ENCODE measurements around the gene ABHD16A. TPM values are rescaled to one million over a fixed set of nuclear protein-coding genes. Genes with fewer than 3 reads are reported as not detected.

Gene ABHD16A
- total and polyA plus RNA-seq, 2 of the 13 experiments (the other 11 are each of a cell fraction or from before 2014, with no cell fraction given): 43.5 to 45.4 TPM

DNA sequence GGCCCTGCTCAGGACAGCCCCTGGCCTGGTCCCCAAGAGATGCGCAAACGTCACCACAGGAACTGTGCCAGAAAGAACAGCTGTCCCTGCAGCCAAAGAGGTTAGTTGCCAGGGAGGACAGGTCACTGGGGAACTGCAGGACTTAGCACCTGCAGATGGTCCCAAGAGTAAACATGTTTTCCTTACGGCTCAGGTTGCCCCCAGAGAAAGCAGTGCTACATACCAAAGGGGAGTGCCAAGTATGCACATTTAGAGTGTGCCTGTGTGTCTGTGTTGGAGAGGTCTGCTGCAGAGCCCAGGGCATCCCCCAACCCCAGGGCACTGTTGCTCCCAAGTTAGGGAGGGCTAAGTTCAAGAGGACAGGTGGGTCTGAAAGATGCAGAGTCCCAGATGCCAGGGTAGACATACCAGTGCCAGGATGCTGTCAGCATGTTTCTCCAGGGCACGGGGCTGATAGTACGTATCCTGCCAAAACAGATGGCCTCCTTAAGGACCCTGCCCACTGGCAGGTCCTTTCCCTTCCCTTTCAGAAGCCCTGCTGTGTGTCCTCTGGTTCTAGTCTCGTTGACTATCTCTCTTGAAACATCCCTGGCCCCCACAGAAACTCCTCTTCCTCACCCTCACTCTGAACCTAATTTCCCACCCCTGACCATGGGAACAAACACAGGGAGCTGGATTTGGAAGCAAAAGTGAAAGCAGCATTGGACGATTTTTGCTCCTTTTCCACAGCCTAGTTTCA lies 1.3 kb downstream of the ABHD16A start (continued):
- TF ChIP-seq REPIN1 (CRISPR knock-in tag; IDR thresholded peaks at IDR 0.05; ENCODE audit: borderline replicate concordance, low read depth): no peak
- peak; percentile 71; the same call in 1 of the 2 replicates for TF ChIP-seq NRL (CRISPR knock-in tag; IDR thresholded peaks at IDR 0.05; ENCODE audit: borderline replicate concordance)
- TF ChIP-seq, protein P1, sequence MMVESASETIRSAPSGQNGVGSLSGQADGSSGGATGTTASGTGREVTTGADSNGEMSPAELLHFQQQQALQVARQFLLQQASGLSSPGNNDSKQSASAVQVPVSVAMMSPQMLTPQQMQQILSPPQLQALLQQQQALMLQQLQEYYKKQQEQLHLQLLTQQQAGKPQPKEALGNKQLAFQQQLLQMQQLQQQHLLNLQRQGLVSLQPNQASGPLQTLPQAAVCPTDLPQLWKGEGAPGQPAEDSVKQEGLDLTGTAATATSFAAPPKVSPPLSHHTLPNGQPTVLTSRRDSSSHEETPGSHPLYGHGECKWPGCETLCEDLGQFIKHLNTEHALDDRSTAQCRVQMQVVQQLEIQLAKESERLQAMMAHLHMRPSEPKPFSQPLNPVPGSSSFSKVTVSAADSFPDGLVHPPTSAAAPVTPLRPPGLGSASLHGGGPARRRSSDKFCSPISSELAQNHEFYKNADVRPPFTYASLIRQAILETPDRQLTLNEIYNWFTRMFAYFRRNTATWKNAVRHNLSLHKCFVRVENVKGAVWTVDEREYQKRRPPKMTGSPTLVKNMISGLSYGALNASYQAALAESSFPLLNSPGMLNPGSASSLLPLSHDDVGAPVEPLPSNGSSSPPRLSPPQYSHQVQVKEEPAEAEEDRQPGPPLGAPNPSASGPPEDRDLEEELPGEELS (CRISPR knock-in tag; IDR thresholded peaks at IDR 0.05): no peak
- TF ChIP-seq PHF5A (CRISPR knock-in tag; IDR thresholded peaks at IDR 0.05; ENCODE audit: low read depth, unreplicated experiment): no peak
- no peak for TF ChIP-seq TBP (CRISPR knock-in tag; IDR thresholded peaks at IDR 0.05)
- TF ChIP-seq ZSCAN30 (CRISPR knock-in tag; IDR thresholded peaks at IDR 0.05): no peak
- TF ChIP-seq CHCHD3 (CRISPR knock-in tag; IDR thresholded peaks at IDR 0.05): no peak
- TF ChIP-seq BORCS8-MEF2B (CRISPR knock-in tag; IDR thresholded peaks at IDR 0.05): 0 out of 2 replicates have a peak, but pooled peaks have one; percentile 28
- 0 out of 2 replicates have a peak, but pooled peaks have one; percentile 4 for TF ChIP-seq ZBTB42 (CRISPR knock-in tag; IDR thresholded peaks at IDR 0.05)
- TF ChIP-seq, protein P2, sequence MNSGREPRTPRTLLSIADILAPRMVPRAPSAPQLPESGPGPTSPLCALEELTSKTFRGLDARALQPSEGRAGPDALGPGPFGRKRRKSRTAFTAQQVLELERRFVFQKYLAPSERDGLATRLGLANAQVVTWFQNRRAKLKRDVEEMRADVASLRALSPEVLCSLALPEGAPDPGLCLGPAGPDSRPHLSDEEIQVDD (CRISPR knock-in tag; IDR thresholded peaks at IDR 0.05; ENCODE audit: borderline replicate concordance): no peak
- 0 out of 2 replicates have a peak, but pooled peaks have one; percentile 46 for TF ChIP-seq ZNF746 (CRISPR knock-in tag; IDR thresholded peaks at IDR 0.05)
- TF ChIP-seq ZNF572 (CRISPR knock-in tag; IDR thresholded peaks at IDR 0.05): peak; percentile 57; the same call in 1 of the 2 replicates
